Activated T-cell treated with anti-CD3 and anti-CD28 coated beads for 1 hour (primary cell): ENCODE measurements around the gene MICAL2.

Experiments
- DNase-seq: peaks from one replicate; pipeline ENCODE4 v3.0.0-alpha.2; 2020; ENCODE audit warnings: low read depth

Gene MICAL2, protein sequence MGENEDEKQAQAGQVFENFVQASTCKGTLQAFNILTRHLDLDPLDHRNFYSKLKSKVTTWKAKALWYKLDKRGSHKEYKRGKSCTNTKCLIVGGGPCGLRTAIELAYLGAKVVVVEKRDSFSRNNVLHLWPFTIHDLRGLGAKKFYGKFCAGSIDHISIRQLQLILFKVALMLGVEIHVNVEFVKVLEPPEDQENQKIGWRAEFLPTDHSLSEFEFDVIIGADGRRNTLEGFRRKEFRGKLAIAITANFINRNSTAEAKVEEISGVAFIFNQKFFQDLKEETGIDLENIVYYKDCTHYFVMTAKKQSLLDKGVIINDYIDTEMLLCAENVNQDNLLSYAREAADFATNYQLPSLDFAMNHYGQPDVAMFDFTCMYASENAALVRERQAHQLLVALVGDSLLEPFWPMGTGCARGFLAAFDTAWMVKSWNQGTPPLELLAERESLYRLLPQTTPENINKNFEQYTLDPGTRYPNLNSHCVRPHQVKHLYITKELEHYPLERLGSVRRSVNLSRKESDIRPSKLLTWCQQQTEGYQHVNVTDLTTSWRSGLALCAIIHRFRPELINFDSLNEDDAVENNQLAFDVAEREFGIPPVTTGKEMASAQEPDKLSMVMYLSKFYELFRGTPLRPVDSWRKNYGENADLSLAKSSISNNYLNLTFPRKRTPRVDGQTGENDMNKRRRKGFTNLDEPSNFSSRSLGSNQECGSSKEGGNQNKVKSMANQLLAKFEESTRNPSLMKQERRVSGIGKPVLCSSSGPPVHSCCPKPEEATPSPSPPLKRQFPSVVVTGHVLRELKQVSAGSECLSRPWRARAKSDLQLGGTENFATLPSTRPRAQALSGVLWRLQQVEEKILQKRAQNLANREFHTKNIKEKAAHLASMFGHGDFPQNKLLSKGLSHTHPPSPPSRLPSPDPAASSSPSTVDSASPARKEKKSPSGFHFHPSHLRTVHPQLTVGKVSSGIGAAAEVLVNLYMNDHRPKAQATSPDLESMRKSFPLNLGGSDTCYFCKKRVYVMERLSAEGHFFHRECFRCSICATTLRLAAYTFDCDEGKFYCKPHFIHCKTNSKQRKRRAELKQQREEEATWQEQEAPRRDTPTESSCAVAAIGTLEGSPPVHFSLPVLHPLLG

GRCh38 chr11:12110201-12110713, at the start of gene MICAL2:
Gene MICAL2 (plus strand): TSS chr11:12110590. CDS start chr11:12162156, 51,566 bp downstream.
- peak; percentile 73 for DNase-seq

DNA sequence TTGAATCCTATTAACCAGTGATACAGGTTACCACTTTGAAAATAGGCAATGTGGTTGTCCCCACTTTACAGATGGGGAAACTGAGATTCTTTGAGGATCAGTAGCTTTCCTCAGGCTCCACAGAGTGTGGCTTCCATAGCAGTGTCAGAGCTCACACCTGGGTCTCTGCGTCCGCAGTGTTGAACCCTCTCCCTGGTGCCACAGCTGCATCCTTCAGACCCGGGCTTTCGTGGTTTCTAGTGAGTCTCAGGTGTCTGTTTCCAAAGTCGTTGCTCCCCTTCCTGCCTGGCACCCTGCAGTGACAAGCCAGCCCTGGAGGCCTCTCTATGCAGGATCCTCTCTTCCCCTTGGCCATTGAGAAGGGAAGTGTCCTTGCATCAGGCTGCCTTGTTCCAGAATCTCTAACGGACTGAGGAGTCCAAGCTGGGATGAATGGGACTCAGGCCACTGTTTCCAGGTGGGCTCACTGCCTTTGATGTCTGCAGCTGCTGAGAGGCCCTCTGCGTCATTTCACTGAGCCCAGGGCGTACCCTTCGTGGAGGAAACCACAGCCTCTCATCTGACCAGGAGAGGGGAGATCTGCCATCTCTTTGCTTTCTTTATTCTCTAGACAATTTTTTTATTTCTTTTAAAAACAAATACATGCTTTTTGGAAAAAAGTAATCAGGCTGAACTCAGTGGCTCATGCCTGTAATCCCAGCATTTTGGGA, 48.4 kb upstream of the MICAL2 start:
- no peak for DNase-seq

- no peak for DNase-seq
These were observed 47.1 kb upstream of the MICAL2 start for GRCh38 chr11:12063251-12063650.

GRCh38 chr11:12064136-12064953, 46.0 kb upstream of the MICAL2 start:
- no peak for DNase-seq

- no peak for DNase-seq
These were observed 45.5 kb upstream of the MICAL2 start for GRCh38 chr11:12064954-12065280.

DNA sequence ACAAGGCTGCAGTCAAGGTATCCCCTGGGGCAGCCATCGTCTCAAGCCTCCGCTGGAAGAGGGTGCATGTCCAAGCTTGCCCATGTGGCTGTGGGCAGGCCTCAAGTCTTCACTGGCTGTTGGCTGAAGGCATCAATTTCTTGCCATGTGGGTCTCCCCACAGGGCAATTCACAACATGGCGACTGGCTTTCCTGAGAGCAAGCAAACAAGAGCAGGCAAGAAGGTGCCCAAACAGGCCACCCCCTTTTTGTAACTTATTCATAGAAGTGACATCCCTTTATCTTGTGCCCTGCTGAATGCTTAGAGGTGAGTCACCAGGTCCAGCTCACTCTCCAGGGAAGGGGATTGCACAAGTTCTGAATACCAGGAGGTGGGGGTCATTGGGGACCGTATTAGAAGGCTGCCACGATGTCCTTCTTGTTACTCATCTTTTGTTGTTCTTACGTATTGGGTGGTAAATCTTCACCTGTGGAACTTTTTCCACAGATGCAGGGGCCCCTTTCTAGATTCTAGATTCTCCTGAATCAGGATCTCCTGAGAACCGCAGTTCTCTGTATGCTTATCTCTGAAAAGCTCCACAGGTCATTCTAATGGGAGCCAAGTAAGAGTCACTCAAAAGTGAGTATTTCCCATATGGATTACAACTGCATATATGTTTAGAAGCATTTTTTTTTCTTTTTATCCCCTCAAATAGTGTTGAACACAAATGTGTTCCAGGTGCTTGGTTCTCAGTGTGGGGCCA, 44.2 kb upstream of the MICAL2 start:
- no peak for DNase-seq

- no peak for DNase-seq
These were observed 43.4 kb upstream of the MICAL2 start for GRCh38 chr11:12066799-12067508.

DNA sequence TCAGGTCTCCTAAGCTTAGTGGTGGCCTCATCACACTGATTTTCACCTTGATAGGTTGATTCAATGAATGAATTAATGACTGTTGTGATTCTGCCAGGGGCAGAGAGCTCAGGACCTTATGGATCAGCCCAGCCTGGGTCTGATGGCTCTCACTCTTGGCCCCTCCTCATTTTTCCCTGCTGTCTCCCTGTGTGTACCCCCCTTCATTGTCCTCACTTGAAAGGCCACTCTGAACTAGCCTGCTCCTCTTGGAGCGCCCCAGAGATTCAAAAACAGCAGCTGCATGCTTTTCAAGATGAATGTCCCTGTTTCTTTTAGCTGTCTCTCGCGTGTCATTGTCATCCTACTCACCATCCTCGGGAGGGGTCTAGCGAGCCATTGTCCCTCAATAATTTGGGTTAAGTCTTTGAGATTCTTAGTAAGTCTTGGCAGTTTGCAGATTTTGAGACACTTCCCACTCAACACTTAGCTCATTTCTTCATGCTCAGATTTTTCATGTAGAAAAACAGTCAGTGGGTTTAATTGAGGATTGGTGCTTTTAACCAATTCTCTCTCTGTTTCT, 42.5 kb upstream of the MICAL2 start:
- DNase-seq = no peak

GRCh38 chr11:12069066-12069676, 41.2 kb upstream of the MICAL2 start:
- no peak for DNase-seq

- DNase-seq = no peak
These were observed 39.7 kb upstream of the MICAL2 start for GRCh38 chr11:12070446-12071267.

DNA sequence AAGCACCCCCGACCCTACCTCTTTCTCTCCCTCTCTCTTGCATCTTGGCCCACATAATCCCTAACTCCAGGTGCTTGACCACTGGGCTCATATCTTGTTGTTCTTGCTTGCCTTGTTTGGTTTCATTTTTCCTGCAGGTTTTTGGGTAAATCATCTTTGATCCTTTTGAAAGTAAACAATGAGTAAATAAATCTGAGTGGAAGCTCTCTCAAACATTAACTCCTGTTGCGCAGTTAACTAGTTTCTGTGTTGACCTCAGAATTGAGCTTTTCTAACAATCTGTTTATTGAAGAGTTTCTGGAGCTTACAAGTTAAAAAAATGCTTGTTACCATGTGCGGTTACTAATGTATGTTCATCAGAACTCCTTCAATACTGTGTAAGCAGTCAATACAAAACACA, 38.8 kb upstream of the MICAL2 start:
- no peak for DNase-seq

DNA sequence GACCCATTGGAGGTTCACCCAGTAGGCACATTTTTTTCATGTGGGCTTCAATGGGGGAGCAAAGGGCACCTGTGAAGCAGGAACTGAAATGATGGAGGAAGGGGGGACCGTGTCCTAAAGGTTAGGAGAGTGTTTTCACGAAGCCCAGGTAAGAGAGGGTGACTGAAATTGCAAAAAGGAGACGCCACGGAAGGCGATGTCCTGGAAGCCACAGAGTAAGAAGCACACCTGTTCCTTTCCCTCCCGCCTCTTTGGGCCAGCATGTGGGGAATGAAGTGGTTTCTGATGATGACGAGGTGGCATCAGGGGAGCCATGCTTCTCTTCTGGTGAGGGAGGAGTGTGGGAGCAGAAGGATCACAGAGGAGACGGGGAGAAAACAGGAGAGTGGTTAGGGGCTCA, 37.0 kb upstream of the MICAL2 start:
- DNase-seq = no peak

DNA sequence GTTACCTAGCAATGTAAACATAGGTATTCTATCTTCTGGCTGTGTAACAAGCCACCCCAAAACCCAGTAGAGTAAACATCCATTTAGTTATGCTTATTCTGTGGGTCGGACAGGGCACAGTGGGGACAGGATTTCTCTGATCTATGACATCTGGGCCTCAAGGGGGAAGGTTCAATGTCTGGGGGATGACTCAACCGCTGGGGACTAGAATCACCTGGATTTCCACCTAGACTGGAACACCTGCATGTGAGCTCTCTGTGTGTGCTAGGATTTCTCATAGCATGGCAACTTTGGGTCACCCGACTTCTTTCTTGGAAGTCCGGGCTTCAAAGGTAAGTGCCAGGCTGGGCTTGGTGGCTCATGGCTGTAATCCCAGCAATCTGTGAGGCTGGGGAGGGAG, 36.5 kb upstream of the MICAL2 start:
- DNase-seq = no peak

DNA sequence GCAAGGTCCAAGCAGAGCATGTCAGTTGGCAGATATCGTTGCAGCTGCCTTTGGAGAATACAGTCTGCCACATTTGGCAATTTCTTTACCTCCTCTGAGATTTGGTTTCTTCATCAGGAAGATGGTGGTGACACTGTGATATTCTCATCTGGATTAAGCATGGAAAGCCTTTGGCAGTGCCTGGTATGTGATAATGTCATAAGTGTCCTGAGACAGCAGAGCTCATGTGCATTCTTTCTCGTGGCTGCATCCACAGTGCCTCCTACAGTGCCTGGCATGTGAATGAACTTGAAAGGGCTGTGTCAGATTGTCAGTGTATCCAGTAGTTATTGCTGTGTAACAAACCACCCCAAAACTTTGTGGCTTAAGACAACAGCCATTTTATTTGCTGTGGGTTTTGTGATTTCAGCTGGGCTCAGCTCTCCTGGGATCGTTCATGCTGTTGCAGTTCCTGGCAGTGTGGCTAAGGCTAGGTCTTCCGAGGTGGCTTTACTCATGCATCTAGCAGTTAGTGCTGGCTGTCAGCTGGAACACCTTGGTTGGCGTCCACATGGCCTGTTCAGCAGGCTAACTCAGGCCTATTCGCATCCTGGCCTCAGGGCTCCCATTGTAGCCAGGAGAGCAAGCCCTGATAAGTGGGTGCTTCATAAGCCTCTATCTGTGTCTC, 35.7 kb upstream of the MICAL2 start:
- DNase-seq = no peak

DNA sequence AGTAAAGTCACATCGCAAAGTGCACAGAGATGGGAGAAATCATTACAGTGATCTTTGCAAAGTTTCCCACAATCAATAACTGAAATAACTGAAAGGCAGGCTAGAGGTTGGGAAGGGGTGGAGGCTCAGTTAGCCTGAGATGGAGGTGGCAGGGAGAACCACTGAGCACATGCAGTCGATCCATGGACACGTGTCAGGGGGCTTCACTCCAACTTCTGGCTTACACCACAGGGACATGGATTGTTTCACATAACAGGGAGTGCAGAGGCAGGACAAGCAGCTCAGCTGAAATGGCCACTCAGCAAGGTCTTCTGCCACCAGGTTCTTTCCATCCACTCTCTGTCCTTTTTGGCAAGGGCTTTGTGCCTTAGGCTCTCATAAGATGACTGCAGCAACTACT, 35.1 kb upstream of the MICAL2 start:
- no peak for DNase-seq

GRCh38 chr11:12075822-12076821, 34.3 kb upstream of the MICAL2 start:
- DNase-seq = no peak
